Endothelial cell of umbilical vein (primary cell): ENCODE data around the gene CD47. TPM values are rescaled to one million over a fixed set of nuclear protein-coding genes. Genes with fewer than 3 reads are reported as not detected.

ENCODE experiments used
- BruUV-seq: library from RNA; stranded (reverse); fragments of 400-500 nt; replicated peaks from 2 replicates; lab custom pipeline; 2021; lab: Mats Ljungman, UMichigan
- CTCF ChIA-PET: fragments of 300-600, 350-600 bp; sonication (Branson Sonifier 250); formaldehyde crosslinking; loops from one replicate; lab custom pipeline; 2021; ENCODE audit warnings: antibody characterized with exemption, inconsistent platforms; lab: Charles Lee
- POLR2A ChIA-PET: fragments of 300-600, 350-600 bp; sonication (Branson Sonifier 250); formaldehyde crosslinking; loops from one replicate; lab custom pipeline; 2021; ENCODE audit warnings: antibody characterized with exemption, inconsistent platforms; lab: Charles Lee
- DNase-seq: peaks from one replicate; pipeline ENCODE4 v3.0.0-alpha.2; 2011; ENCODE audit warnings: low read depth, low spot score
- FAIRE-seq: peaks from 2 replicates; lab custom pipeline; 2011; peaks lifted over from hg19 to GRCh38; lab: Jason Lieb, UNC
- H2AFZ ChIP-seq: 2 replicates; pipeline ENCODE4 v1.6.0; 2012; ENCODE audit warnings: low read depth, low read length, control low read depth, inconsistent platforms
- H3K27ac ChIP-seq: 2 replicates; pipeline ENCODE4 v1.5.1; 2011; ENCODE audit warnings: low read depth, mild to moderate bottlenecking, control low read depth, low read length, moderate library complexity; ENCODE audit not compliant: insufficient read depth
- H3K27me3 ChIP-seq, 2 experiments: 2 replicates each; pipeline versions ENCODE4 v1.6.0 to v1.6.1; 2011; ENCODE audit warnings: low read length in 2 of 2, mixed read lengths in 1 of 2; ENCODE audit not compliant: control insufficient read depth in 2 of 2, insufficient read depth in 2 of 2
- H3K36me3 ChIP-seq, 2 experiments: 2 replicates in 1 of 2; 3 replicates in 1 of 2; pipeline ENCODE4 v1.5.1; 2011; ENCODE audit warnings: low read length in 2 of 2, mild to moderate bottlenecking in 1 of 2, moderate library complexity in 1 of 2; ENCODE audit not compliant: control insufficient read depth in 2 of 2, insufficient read depth in 2 of 2; ENCODE audit errors: extremely low read depth in 1 of 2
- H3K4me1 ChIP-seq: 3 replicates; pipeline ENCODE4 v1.5.1; 2011; ENCODE audit warnings: mild to moderate bottlenecking, low read length; ENCODE audit not compliant: control insufficient read depth, insufficient read depth; ENCODE audit errors: extremely low read depth
- H3K4me2 ChIP-seq: 2 replicates; pipeline ENCODE4 v1.6.1; 2011; ENCODE audit warnings: low read length, control low read depth, mixed read lengths; ENCODE audit not compliant: insufficient read depth
- H3K4me3 ChIP-seq, 3 experiments: fragments of 200-600 bp in 1 of 3; sonication (generic), shearing (Covaris generic) in 1 of 3; replicated peaks in 1 of 3; 2 replicates each; pipeline ENCODE4 v1.5.1; 2011 to 2016; ENCODE audit warnings: control low read depth in 3 of 3, low read length in 3 of 3, mild to moderate bottlenecking in 2 of 3, inconsistent platforms in 1 of 3, low read depth in 1 of 3, moderate library complexity in 1 of 3; ENCODE audit not compliant: insufficient read depth in 1 of 3
- H3K79me2 ChIP-seq: 2 replicates; pipeline ENCODE4 v1.6.0; 2012; ENCODE audit warnings: low read length, inconsistent platforms; ENCODE audit not compliant: control insufficient read depth, insufficient read depth
- H3K9ac ChIP-seq: replicated peaks from 2 replicates; pipeline ENCODE3; 2011; ENCODE audit warnings: low read length, control low read depth; ENCODE audit not compliant: insufficient read depth; ENCODE audit errors: extremely low read depth
- H3K9me1 ChIP-seq: replicated peaks from 3 replicates; pipeline ENCODE4 v1.6.0; 2011; ENCODE audit warnings: mild to moderate bottlenecking, low read length; ENCODE audit not compliant: control insufficient read depth, insufficient read depth; ENCODE audit errors: extremely low read depth
- H3K9me3 ChIP-seq: replicated peaks from 2 replicates; pipeline ENCODE4 v1.5.1; 2012; ENCODE audit warnings: low read length, inconsistent platforms; ENCODE audit not compliant: control insufficient read depth, insufficient read depth
- H4K20me1 ChIP-seq: replicated peaks from 2 replicates; pipeline ENCODE3; 2011; ENCODE audit warnings: mild to moderate bottlenecking, low read length; ENCODE audit not compliant: control insufficient read depth, insufficient read depth; ENCODE audit errors: extremely low read depth
- EZH2 ChIP-seq: IDR thresholded peaks from 2 replicates; pipeline ENCODE4 v1.6.1; 2012; ENCODE audit warnings: borderline replicate concordance, low read depth, mild to moderate bottlenecking, moderate library complexity, low read length, inconsistent platforms; ENCODE audit not compliant: severe bottlenecking
- FOS ChIP-seq: IDR thresholded peaks from 2 replicates; pipeline ENCODE4 v1.6.1; 2011; ENCODE audit warnings: mild to moderate bottlenecking, low read length, moderate library complexity, borderline replicate concordance; ENCODE audit not compliant: insufficient read depth
- GATA2 ChIP-seq: IDR thresholded peaks from 2 replicates; pipeline ENCODE4 v1.7.0; 2011; ENCODE audit warnings: low read depth, mild to moderate bottlenecking, moderate library complexity, mixed read lengths, low read length; ENCODE audit not compliant: insufficient read length, insufficient read depth
- JUN ChIP-seq: IDR thresholded peaks from 2 replicates; pipeline ENCODE4 v1.6.1; 2011; ENCODE audit warnings: borderline replicate concordance, low read depth; ENCODE audit not compliant: insufficient read length, insufficient read depth
- MAX ChIP-seq: IDR thresholded peaks from 2 replicates; pipeline ENCODE4 v1.6.1; 2011; ENCODE audit not compliant: insufficient read depth, insufficient read length
- MYC ChIP-seq: IDR thresholded peaks from one replicate; pipeline ENCODE4 v1.6.1; 2011; ENCODE audit warnings: mild to moderate bottlenecking, low read depth, low read length
- POLR2A ChIP-seq: IDR thresholded peaks from 2 replicates; pipeline ENCODE4 v1.6.1; 2012; ENCODE audit warnings: low read depth, mild to moderate bottlenecking, control low read depth, low read length
- POLR2AphosphoS5 ChIP-seq: IDR thresholded peaks from 2 replicates; pipeline ENCODE4 v1.6.1; 2012; ENCODE audit warnings: low read depth, mild to moderate bottlenecking, control low read depth, low read length, moderate library complexity; ENCODE audit not compliant: insufficient read depth
- dilution Hi-C: fragments of 300-500 bp; cut with MboI; formaldehyde crosslinking; loops from one replicate; pipeline ENCODE4 v1.15.0; 2019; ENCODE audit warnings: low sequenced_read_pairs; ENCODE audit not compliant: extremely low pct_ligation_motif_present
- intact Hi-C: fragments of 100-400 bp; cut with micrococcal nuclease; formaldehyde crosslinking; loops from one replicate; pipeline ENCODE4 v1.10.0; 2022
- polyA plus RNA-seq, 4 experiments: library from polyadenylated mRNA; depleted of rRNA in 3 of 4; stranded (reverse) in 3 of 4; unstranded in 1 of 4; fragments of >200 nt; gene quantifications; 2 replicates each; pipeline versions ENCODE4 v1.2.1 to v1.2.3, GENCODE V29; 2011 to 2012; ENCODE audit warnings: missing spikeins in 1 of 4
- total RNA-seq: library from RNA; stranded (reverse); gene quantifications from 2 replicates; pipeline ENCODE4 v1.2.3, GENCODE V29; 2021
- TF ChIP-seq, protein P1 (sequence below), 2 donors: IDR thresholded peaks; 1 replicate in 1 of 2; 2 replicates in 1 of 2; pipeline ENCODE4 v1.5.1; 2011; ENCODE audit warnings: low read length in 2 of 2, mild to moderate bottlenecking in 2 of 2, moderate library complexity in 2 of 2, control low read depth in 1 of 2, inconsistent platforms in 1 of 2, low read depth in 1 of 2; ENCODE audit not compliant: insufficient read depth in 1 of 2; ENCODE audit errors: extremely low read depth in 1 of 2

Gene CD47
- total and polyA plus RNA-seq, 2 donors (not counting 3 experiments of a cell fraction or from before 2014, with no cell fraction given), result 29.3 to 32.2 TPM

DNA sequence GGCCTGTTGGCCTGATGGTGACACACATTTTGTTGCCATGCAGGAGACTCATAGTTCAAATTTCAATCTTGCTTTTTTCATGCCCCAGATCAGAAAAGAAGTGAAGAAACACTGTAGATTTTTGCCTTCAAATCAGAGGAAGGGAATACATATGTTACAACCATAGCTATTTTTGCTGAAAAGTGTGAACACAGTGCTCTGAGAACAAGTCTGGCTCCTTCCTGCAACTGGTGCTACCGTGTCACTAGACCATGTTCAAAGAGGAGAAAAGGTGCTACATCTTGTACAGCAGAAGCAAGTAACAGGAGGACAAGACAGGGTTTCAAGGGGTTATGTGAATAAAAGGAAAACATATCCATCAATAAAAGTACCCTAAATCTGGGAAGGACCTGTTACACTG is 44.6 kb downstream of the CD47 start:
- TF ChIP-seq POLR2AphosphoS5 (no peak), MYC (no peak), POLR2A (no peak), EZH2 (no peak), JUN (no peak), GATA2 (no peak), FOS (no peak), MAX (no peak)
- TF ChIP-seq, protein P1, sequence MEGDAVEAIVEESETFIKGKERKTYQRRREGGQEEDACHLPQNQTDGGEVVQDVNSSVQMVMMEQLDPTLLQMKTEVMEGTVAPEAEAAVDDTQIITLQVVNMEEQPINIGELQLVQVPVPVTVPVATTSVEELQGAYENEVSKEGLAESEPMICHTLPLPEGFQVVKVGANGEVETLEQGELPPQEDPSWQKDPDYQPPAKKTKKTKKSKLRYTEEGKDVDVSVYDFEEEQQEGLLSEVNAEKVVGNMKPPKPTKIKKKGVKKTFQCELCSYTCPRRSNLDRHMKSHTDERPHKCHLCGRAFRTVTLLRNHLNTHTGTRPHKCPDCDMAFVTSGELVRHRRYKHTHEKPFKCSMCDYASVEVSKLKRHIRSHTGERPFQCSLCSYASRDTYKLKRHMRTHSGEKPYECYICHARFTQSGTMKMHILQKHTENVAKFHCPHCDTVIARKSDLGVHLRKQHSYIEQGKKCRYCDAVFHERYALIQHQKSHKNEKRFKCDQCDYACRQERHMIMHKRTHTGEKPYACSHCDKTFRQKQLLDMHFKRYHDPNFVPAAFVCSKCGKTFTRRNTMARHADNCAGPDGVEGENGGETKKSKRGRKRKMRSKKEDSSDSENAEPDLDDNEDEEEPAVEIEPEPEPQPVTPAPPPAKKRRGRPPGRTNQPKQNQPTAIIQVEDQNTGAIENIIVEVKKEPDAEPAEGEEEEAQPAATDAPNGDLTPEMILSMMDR (IDR thresholded peaks at IDR 0.05; ENCODE audit: extremely low read depth in 1 of 2, insufficient read depth in 1 of 2, low read depth in 1 of 2, low read length in 2 of 2), result no peak
- intact Hi-C loops (no loop called here), dilution Hi-C loops (no loop called here)
- DNase-seq, result no peak
- ChIA-PET CTCF (no interaction called here), POLR2A (no interaction called here)
- Histone ChIP-seq H3K27me3 (no peaks in the 10 kb centered on the region), H3K36me3 (peaks cover 0 to 2% of the 10 kb centered on the region in 2 experiments), H3K9me1 (no peaks in the 10 kb centered on the region), H3K9me3 (no peaks in the 10 kb centered on the region), H4K20me1 (no peaks in the 10 kb centered on the region), H3K4me2 (no peak overlapping the region), H3K79me2 (no peaks in the 10 kb centered on the region), H2AFZ (no peak overlapping the region), H3K4me1 (no peaks in the 10 kb centered on the region), H3K9ac (no peak overlapping the region), H3K4me3 (no peak overlapping the region), H3K27ac (no peak overlapping the region)
- FAIRE-seq, result no peak
- BruUV-seq, result no TSS peak
